NCI-H446 treated with DMSO at 0.1 percent for 48 hours (cell line): ENCODE measurements around the gene CCIN.
A peak's percentile ranks its signal among the peaks of the same experiment; 100 is the strongest.
"Not testable (repeated sequence)": the region's sequence is repeated elsewhere in the genome, so short reads cannot be mapped to it uniquely, and the experiment has no call there.

Source experiments
- DNase-seq: peaks from one replicate; lab custom pipeline; 2025; lab: John Stamatoyannopoulos, UW

CCIN gene

GRCh38 chr9:36160126-36160525, 9.1 kb upstream of the CCIN start:
- DNase-seq: not testable (repeated sequence)

DNA sequence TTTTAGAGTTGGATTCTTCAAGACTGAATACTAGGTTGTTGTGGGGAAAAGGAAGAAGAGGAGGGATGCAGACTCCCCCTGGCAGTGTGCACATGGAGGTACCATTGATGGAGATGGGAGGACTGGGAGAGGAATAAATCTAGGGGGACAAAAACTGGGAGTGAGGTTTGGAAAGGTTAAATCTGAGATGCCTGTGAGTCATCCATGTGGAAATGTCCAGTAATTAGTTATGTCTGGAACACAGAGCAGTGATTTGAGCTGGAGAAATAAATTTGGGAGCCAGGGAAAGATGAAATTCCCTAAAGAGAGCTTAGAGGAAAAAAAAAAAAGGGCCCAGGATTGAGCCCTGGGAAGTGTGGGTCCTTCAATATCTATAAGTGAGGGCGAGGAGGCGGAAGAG, 8.0 kb upstream of the CCIN start:
- no peak for DNase-seq

DNA sequence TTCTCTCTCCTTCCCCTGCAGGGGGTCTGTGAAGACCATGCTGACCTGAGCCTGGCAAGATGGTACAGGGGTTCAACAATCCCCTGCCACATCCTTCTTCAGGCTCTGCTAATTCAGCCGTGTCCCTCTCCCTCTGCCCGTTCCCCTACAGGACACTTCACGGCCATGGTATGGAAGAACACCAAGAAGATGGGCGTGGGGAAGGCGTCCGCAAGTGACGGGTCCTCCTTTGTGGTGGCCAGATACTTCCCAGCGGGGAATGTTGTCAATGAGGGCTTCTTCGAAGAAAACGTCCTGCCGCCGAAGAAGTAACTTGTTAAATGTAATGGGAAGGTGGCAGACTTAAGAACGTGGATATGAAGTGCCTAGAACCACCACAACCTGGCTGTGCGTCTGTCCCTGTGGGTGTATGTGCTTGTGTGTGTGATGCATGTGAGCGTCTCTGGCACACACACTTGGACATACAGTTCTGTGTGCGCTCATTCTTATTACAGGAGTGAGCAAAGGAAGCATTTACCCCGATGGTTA, 6.9 kb upstream of the CCIN start:
- no peak for DNase-seq

DNA sequence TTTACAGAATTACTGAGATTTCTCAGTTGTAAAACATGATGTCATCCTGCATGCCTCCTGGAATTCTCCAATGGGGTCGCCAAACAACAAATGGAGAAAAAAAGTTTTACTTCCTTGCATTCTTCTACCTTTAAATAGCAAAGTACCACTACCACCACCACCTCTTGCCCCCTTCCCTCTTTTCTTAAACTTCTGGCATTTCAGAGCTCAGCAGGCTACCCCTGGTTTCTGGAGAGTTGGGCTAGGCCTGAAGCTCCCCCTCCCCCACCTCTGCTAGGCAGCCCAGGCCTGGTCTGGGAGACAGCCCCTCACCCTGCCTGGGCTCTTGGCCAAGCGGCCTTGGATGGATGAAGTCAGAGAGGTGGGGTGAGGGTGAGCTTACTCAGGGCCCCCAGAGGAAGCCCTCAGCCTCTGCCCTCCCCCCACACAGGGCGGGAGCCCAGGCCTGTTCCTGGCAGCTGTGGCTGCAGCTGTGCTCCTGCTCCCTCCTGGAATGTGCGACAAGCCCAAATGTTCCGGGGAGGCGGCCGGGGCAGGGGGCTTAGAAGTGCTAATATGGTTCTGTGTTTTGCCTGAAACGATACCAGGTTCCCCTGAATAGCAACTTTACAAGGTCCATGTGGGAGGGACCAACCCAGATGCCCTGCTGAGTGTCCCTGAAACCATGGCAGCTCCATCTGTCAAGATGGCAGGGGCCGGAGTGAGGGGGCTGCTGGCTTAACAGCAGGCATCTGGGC, 6.0 kb upstream of the CCIN start:
- DNase-seq: no peak

DNA sequence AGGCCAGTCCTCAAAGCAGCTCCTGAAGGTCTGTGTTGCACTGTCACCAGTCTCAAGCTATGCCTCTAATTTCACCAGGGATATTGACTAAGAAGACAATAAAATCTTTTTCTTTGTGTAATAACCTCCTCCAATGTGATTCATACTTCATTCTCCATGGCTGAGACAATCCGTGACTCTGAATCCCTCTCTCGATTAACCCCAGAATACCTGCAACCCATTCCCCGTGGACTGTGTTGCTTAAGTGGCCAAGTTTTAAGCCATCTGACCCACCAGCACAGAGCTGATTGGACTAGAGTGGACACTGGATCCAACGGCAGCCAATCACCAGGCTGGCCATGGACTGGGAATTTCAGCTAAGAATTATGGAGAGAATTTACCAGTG, 5.4 kb upstream of the CCIN start:
- DNase-seq: no peak

DNA sequence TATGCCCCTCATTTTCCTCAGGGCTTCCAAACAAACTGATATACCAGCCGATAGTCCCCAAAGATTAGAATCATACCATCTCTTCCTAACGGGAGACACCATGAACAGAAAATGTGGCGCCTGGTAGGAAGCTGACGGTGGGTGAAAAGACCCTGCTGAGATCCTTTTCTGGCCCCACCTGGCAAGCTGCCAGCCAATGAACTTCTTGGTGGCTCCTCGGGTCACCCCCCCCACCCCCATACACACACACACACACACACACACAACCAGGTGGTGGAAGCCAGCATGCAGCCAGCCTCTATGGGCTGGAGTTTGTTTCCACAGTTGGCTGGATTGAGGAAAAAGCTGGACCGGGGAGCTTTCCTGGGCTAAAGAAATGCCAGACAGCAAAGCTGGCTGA, 4.8 kb upstream of the CCIN start:
- DNase-seq: no peak

GRCh38 chr9:36164989-36165388, 4.2 kb upstream of the CCIN start:
- no peak for DNase-seq

DNA sequence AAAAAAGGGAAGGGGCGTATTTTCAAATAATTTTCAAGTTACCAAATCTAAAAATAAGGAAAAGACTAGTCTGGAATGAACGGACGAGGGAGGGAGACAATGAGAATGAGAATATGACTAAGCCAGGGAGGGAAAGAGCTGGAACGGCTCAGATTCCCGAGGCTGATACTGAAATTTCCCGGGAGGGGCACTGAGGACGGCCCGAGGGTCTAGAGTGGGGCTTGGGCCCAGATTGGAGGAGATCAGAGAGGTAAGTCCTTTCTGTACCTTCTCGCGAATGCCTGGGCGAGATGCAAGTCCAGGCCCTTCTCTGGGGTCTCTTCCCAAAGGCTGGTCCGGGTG, 3.4 kb upstream of the CCIN start:
- DNase-seq: no peak

- peak; percentile 49 for DNase-seq
Measured at GRCh38 chr9:36166168-36166927, 2.8 kb upstream of the CCIN start.

GRCh38 chr9:36169708-36170107, 520 bp downstream of the CCIN start:
- DNase-seq: no peak

DNA sequence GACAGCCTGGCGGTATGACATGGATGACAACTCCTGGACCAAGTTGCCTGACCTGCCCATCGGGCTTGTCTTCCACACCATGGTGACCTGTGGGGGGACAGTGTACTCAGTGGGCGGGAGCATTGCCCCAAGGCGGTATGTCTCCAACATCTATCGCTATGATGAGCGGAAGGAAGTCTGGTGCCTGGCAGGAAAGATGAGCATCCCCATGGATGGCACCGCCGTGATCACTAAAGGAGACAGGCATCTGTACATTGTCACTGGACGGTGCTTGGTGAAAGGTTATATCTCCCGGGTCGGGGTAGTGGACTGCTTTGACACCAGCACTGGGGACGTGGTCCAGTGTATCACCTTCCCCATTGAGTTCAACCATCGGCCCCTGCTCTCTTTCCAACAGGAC, 1.3 kb downstream of the CCIN start:
- no peak for DNase-seq

GRCh38 chr9:36173861-36174260, 4.7 kb downstream of the CCIN start:
- no peak for DNase-seq

GRCh38 chr9:36174271-36174670, 5.1 kb downstream of the CCIN start:
- DNase-seq: no peak

DNA sequence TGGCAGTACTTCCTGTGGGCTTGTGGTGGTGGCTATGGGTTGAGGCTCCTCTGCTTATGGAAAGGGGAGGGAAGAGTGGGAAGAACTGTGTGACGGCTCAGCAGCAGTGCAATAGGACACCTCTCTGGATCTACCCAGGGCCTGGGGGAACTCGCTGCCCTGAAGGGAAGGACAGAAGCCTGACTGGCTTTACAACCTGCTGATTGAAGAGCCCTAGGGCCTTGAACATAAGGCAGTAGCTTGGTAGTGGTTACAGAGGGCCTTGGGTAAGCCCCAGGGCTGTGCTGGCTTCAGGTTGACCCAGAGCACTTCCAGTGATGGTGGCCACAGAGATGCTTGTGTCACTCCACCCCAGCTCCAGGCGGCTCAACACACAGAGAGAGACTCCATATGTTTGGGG, 5.5 kb downstream of the CCIN start:
- no peak for DNase-seq

- DNase-seq: not testable (repeated sequence)
Measured at GRCh38 chr9:36175209-36175608, 6.0 kb downstream of the CCIN start.

- not testable (repeated sequence) for DNase-seq
Measured at GRCh38 chr9:36176496-36176895, 7.3 kb downstream of the CCIN start.

GRCh38 chr9:36177571-36177970, 8.4 kb downstream of the CCIN start:
- no peak for DNase-seq

DNA sequence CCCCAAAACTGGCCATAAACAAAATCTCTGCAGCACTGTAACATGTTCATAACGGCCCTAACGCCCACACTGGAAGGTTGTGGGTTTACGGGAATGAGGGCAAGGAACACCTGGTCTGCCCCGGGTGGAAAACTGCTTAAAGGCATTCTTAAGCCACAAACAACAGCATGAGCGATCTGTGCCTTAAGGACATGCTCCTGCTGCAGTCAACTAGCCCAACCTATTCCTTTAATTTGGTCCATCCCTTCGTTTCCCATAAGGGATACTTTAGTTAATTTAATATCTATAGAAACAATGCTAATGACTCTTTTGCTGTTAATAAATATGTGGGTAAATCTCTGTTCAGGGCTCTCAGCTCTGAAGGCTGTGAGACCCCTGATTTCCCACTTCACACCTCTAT, 11.1 kb downstream of the CCIN start:
- not testable (repeated sequence) for DNase-seq

DNA sequence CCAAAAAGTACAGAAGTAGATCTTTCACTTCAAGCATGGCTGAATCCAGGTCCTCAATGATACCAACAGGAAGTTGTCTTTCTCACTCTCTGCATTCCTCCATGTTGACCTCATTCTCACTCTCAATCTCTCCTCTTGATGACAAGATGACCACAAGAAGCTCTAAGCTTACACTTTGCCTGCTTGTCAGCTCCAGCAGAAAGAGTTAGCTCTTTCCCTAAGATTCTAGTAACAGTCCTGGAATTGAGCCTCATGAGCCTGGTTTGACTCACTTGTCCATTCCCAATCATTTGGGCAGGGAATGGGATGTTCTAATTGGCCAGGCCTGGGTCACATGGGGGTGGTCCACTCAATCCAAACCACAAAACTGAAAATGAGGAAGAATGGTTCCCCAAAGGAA, 18.2 kb downstream of the CCIN start:
- DNase-seq: no peak

- DNase-seq: no peak
Measured at GRCh38 chr9:36188212-36188611, 19.0 kb downstream of the CCIN start.

GRCh38 chr9:36189976-36190375, 20.8 kb downstream of the CCIN start:
- DNase-seq: no peak

DNA sequence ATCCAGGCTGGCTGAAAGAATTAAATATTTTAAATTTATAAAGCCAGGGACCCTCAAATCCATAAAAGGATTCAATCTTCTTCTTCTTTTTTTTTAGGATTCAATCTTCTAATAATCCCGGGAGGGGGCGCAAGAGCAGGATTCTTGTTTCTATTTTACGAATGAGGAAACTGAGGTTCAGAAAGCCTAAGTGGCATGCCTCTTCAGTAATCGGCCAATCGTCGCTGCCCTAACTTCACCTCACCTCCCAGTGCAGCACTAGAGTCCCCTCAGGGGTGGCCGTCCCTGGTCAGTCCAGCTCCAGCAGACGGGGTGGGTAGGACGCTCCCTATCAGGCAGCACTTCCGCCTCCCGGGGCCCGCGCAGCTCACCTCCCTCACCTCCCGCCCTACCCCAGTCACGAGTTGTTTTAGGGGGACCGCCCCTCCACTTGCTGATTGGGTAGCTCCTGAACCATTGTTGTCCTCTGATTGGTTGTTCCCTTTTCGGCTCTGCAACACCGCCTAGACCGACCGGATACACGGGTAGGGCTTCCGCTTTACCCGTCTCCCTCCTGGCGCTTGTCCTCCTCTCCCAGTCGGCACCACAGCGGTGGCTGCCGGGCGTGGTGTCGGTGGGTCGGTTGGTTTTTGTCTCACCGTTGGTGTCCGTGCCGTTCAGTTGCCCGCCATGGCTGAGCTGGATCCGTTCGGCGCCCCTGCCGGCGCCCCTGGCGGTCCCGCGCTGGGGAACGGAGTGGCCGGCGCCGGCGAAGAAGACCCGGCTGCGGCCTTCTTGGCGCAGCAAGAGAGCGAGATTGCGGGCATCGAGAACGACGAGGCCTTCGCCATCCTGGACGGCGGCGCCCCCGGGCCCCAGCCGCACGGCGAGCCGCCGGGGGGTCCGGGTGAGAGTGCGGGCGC, 21.5 kb downstream of the CCIN start, which contains the start of gene CLTA:
Gene CLTA, plus strand, starts transcription at position 534 of the 902 bp plus-strand sequence. Its CDS starts 136 bp downstream, at position 670.
- peak; percentile 98 for DNase-seq
